ENCODE results near the gene ANKS3.

GRCh38 chr16:4655801-4656200, 78.3 kb downstream of the ANKS3 start:
- no peak for TF ChIP-seq CTCF (conservative IDR thresholded peaks at IDR 0.05; ENCODE audit: low read depth in 2 of 2)
- TF ChIP-seq JUNB (IDR thresholded peaks at IDR 0.05; ENCODE audit: unreplicated experiment) = no peak
- TF ChIP-seq CREB1 (CRISPR knock-in tag; IDR thresholded peaks at IDR 0.05; ENCODE audit: low read depth) = no peak
- no peak for TF ChIP-seq POLR2AphosphoS5 (IDR thresholded peaks at IDR 0.05; ENCODE audit: low read depth)
- no peak for TF ChIP-seq EZH2phosphoT487 (IDR thresholded peaks at IDR 0.05; ENCODE audit: unreplicated experiment)
- TF ChIP-seq EZH2 (IDR thresholded peaks at IDR 0.05; ENCODE audit: low read depth, unreplicated experiment) = no peak
- TF ChIP-seq REST (IDR thresholded peaks at IDR 0.05; ENCODE audit: unreplicated experiment) = no peak
